ENCODE measurements around the gene ZFYVE21. TPM values are rescaled to one million over a fixed set of nuclear protein-coding genes. Genes with fewer than 3 reads are reported as not detected.

Gene ZFYVE21
- polyA plus RNA-seq, 2 donors, result 56.5 to 73.5 TPM

Other genes with a start within 250 kb of the ZFYVE21 start
- gene CKB, start 193.0 kb upstream of the ZFYVE21 start, polyA plus RNA-seq, result 100 to 1,000 TPM; 117 to 134 TPM
- 10 to 100 TPM; 11.0 to 11.5 TPM for gene TRMT61A, start 186.6 kb upstream of the ZFYVE21 start, polyA plus RNA-seq
- 10 to 100 TPM in 1 of 2 donors, 1 to 10 TPM in 1; 7.1 to 12.7 TPM for gene BAG5, start 153.2 kb upstream of the ZFYVE21 start, polyA plus RNA-seq
- gene COA8, start 152.8 kb upstream of the ZFYVE21 start, polyA plus RNA-seq, result 10 to 100 TPM; 35.1 to 39.3 TPM
- gene KLC1, start 86.6 kb upstream of the ZFYVE21 start, polyA plus RNA-seq, result 100 to 1,000 TPM in 1 of 2 donors, 10 to 100 TPM in 1; 69.8 to 102 TPM
- 10 to 100 TPM in 1 of 2 donors, 1 to 10 TPM in 1; 7.7 to 17.6 TPM for gene XRCC3, start 359 bp upstream of the ZFYVE21 start, polyA plus RNA-seq
- gene PPP1R13B, start 131.8 kb downstream of the ZFYVE21 start, polyA plus RNA-seq, result 10 to 100 TPM; 16.4 to 28.4 TPM
- gene TDRD9, start 212.6 kb downstream of the ZFYVE21 start, polyA plus RNA-seq, result under 1 TPM; 0.28 to 0.39 TPM
- not detected for gene RD3L, start 226.7 kb downstream of the ZFYVE21 start, polyA plus RNA-seq